GM12891 (cell line): ENCODE measurements around the gene PAQR3.
"Not testable (repeated sequence)": the region's sequence is repeated elsewhere in the genome, so short reads cannot be mapped to it uniquely, and the experiment has no call there.

Source experiments
- DNase-seq: peaks from one replicate; pipeline ENCODE4 v3.0.0; 2011; ENCODE audit warnings: low spot score; ENCODE audit not compliant: insufficient read length
- FAIRE-seq: peaks from 2 replicates; lab custom pipeline; 2011; peaks lifted over from hg19 to GRCh38; lab: Jason Lieb, UNC
- PAX5 ChIP-seq: IDR thresholded peaks from 2 replicates; pipeline ENCODE4 v1.6.1; 2011; ENCODE audit warnings: low read length, moderate library complexity, mild to moderate bottlenecking; ENCODE audit not compliant: insufficient read depth, severe bottlenecking
- POLR2A ChIP-seq: IDR thresholded peaks from 2 replicates; pipeline ENCODE4 v1.6.1; 2011; ENCODE audit warnings: low read depth, low read length, control low read depth
- POLR2AphosphoS5 ChIP-seq: IDR thresholded peaks from 2 replicates; pipeline ENCODE4 v1.6.1; 2011; ENCODE audit warnings: low read depth, low read length, control low read depth
- POU2F2 ChIP-seq: IDR thresholded peaks from 2 replicates; pipeline ENCODE4 v1.6.1; 2011; ENCODE audit warnings: low read depth, mild to moderate bottlenecking, control low read depth, low read length, moderate library complexity
- SPI1 ChIP-seq: IDR thresholded peaks from 2 replicates; pipeline ENCODE4 v1.6.1; 2011; ENCODE audit warnings: low read depth, low read length, control low read depth
- TAF1 ChIP-seq: IDR thresholded peaks from 2 replicates; pipeline ENCODE4 v1.6.1; 2011; ENCODE audit warnings: low read depth, low read length, control low read depth

The PAQR3 gene

GRCh38 chr4:78937837-78938236, 1.4 kb downstream of the PAQR3 start:
- DNase-seq (no peak), FAIRE-seq (no peak)
- TF ChIP-seq PAX5 (no peak), TAF1 (no peak), POLR2AphosphoS5 (no peak), POLR2A (no peak), SPI1 (no peak), POU2F2 (no peak)

- FAIRE-seq: no peak
- no peak for DNase-seq
- no peak for TF ChIP-seq POLR2A
- TF ChIP-seq POU2F2: no peak
- no peak for TF ChIP-seq PAX5
- TF ChIP-seq SPI1: no peak
- no peak for TF ChIP-seq POLR2AphosphoS5
These were observed 2.2 kb downstream of the PAQR3 start for GRCh38 chr4:78936989-78937388.

GRCh38 chr4:78930016-78930629, 9.1 kb downstream of the PAQR3 start:
- no peak for TF ChIP-seq POLR2AphosphoS5
- TF ChIP-seq POLR2A: no peak
- TF ChIP-seq POU2F2: no peak
- TF ChIP-seq PAX5: no peak
- no peak for TF ChIP-seq TAF1
- no peak for TF ChIP-seq SPI1
- DNase-seq: no peak
- no peak for FAIRE-seq

GRCh38 chr4:78928835-78929234, 10.4 kb downstream of the PAQR3 start:
- TF ChIP-seq POLR2AphosphoS5 (no peak), POLR2A (no peak), POU2F2 (no peak), TAF1 (no peak), PAX5 (no peak), SPI1 (no peak)
- DNase-seq (no peak), FAIRE-seq (no peak)

- FAIRE-seq: no peak
- TF ChIP-seq SPI1: no peak
- no peak for TF ChIP-seq PAX5
- TF ChIP-seq POLR2AphosphoS5: no peak
- TF ChIP-seq TAF1: no peak
- DNase-seq: no peak
These were observed 12.4 kb downstream of the PAQR3 start for GRCh38 chr4:78926826-78927225.

- DNase-seq (no peak), FAIRE-seq (peak; percentile 66)
- TF ChIP-seq POLR2AphosphoS5 (no peak), SPI1 (no peak), POLR2A (no peak), TAF1 (no peak), POU2F2 (no peak)
These were observed 15.6 kb downstream of the PAQR3 start for GRCh38 chr4:78923464-78924312.

- no peak for TF ChIP-seq POLR2A
- peak; percentile 16 for FAIRE-seq
These were observed 17.0 kb downstream of the PAQR3 start for GRCh38 chr4:78922207-78922606.

GRCh38 chr4:78910612-78911011, 28.6 kb downstream of the PAQR3 start:
- DNase-seq (no peak), FAIRE-seq (no peak)
- TF ChIP-seq SPI1 (no peak), POLR2AphosphoS5 (no peak), POLR2A (no peak), PAX5 (no peak), POU2F2 (no peak), TAF1 (no peak)

More at GRCh38 chr4:78922207-78922606, 17.0 kb downstream of the PAQR3 start:
- DNase-seq: no peak

- FAIRE-seq, DNase-seq: not testable (repeated sequence)
These were observed 30.3 kb downstream of the PAQR3 start for GRCh38 chr4:78908974-78909373.

- no peak for TF ChIP-seq PAX5
- TF ChIP-seq SPI1: no peak
- no peak for TF ChIP-seq POU2F2
- TF ChIP-seq POLR2AphosphoS5: no peak
- no peak for TF ChIP-seq TAF1
- TF ChIP-seq POLR2A: no peak
These were observed 31.6 kb downstream of the PAQR3 start for GRCh38 chr4:78907638-78908037.

GRCh38 chr4:78904143-78904542, 35.1 kb downstream of the PAQR3 start:
- TF ChIP-seq POLR2A (no peak), PAX5 (no peak), SPI1 (no peak), TAF1 (no peak), POU2F2 (no peak)
- FAIRE-seq (no peak), DNase-seq (no peak)

More at GRCh38 chr4:78907638-78908037, 31.6 kb downstream of the PAQR3 start:
- no peak for DNase-seq
- no peak for FAIRE-seq
